Measurements from ENCODE around the gene GAS5. TPM values are rescaled to one million over a fixed set of nuclear protein-coding genes. Genes with fewer than 3 reads are reported as not detected.

The GAS5 gene
- polyA plus RNA-seq, 1 experiment = 839 TPM

DNA sequence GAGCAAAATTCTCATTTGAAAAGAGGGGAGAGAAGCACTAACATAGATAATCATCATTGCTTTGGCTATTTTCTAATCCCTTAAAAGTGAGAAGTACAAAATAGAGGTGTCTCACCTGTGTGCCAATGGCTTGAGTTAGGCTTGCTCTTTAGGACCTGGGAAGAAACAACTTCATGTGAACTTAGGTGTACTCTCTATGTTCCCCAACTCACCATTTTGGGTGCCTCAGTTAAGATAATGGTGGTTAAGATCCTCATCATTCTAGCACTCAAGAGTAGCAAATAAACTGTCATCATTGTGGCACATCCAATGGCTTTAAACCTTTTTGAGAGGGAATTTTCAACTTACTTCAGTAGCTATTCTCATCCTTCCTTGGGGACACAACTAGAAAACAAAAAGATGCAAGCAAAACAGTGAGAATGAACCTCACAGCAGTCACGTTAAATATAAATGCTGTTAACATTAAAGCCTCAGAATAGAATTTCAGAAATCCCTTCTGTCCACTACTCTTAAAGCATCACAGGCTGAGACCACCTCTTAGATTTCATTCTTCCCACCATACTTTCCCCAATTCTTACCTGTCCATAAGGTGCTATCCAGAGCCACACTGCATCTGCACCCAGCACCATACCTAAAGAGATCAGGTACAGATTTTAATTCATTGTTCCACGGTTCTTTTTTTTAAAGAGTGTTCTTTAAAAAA is 1.2 kb downstream of the GAS5 start:
- Histone ChIP-seq H3K27me3 (ENCODE audit: control insufficient read depth, insufficient read depth, low read length) (no peaks in the 10 kb centered on the region), H3K36me3 (ENCODE audit: control insufficient read depth, insufficient read depth, low read length) (peaks cover 9% of the 10 kb centered on the region), H3K4me3 (ENCODE audit: low read depth, low read length) (peak overlapping the region; percentile 65)
- POLR2A ChIA-PET = no interaction called here
- no peak for TF ChIP-seq CTCF (IDR thresholded peaks at IDR 0.05; ENCODE audit: insufficient read depth, low read depth, low read length)
- CTCF ChIA-PET = interaction anchor here (0.9 to 1.5 kb wide), 2 partner anchors 12 to 1121 kb away, joined by 3 to 4 read pairs; no protein-coding TSS in a partner anchor
- DNase-seq (ENCODE audit: low read depth) = no peak

DNA sequence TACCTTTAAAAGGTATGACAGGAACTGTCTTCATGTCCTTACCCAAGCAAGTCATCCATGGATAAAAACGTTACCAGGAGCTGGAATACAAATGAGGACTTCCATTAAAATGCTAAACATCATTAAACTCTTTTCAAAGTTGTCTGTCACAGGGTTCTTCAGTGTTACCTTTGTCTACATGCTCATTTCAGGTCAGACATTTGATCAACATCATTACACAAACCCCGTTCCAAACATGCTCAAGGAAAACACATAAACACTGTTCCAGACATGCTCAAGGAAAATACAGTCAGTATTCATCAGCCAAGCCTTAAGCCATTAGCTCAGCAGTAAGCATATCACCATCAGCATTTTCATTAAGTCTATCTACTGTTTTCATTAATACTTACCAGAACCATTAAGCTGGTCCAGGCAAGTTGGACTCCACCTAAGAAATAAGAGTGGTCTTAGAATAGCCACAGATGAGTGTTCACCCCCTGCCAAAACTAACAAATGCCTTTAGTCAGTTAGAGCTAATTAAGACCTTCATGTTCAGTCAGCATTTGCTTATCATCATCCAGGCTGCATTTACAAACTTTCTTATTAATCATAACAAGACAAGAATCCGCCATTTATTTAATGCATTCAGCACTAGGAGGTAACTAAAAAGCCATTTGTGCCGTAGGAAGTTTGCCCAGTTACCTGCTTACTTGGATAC is 2.2 kb downstream of the GAS5 start:
- CTCF ChIA-PET = interaction anchor here (0.9 to 1.5 kb wide), 3 partner anchors 9 to 1120 kb away, joined by 3 to 4 read pairs (median 4); no protein-coding TSS in a partner anchor
- DNase-seq (ENCODE audit: low read depth) = no peak
- H3K4me3 ChIP-seq (ENCODE audit: low read depth, low read length) = peak overlapping the region; percentile 65
- H3K27me3 ChIP-seq (ENCODE audit: control insufficient read depth, insufficient read depth, low read length) = no peaks in the 10 kb centered on the region
- peaks cover 9% of the 10 kb centered on the region for H3K36me3 ChIP-seq (ENCODE audit: control insufficient read depth, insufficient read depth, low read length)
- TF ChIP-seq CTCF (IDR thresholded peaks at IDR 0.05; ENCODE audit: insufficient read depth, low read depth, low read length) = no peak
- POLR2A ChIA-PET = interaction anchor here (0.5 kb wide), 1 partner anchor 64 kb away, joined by 13 read pairs; no protein-coding TSS in a partner anchor

- no peak for TF ChIP-seq CTCF (IDR thresholded peaks at IDR 0.05; ENCODE audit: insufficient read depth, low read depth, low read length)
- H3K4me3 ChIP-seq (ENCODE audit: low read depth, low read length) = peak overlapping the region; percentile 1; the same call in 1 of the 2 replicates
- no peak for DNase-seq (ENCODE audit: low read depth)
- peaks cover 8% of the 10 kb centered on the region for H3K36me3 ChIP-seq (ENCODE audit: control insufficient read depth, insufficient read depth, low read length)
- H3K27me3 ChIP-seq (ENCODE audit: control insufficient read depth, insufficient read depth, low read length) = no peaks in the 10 kb centered on the region
- ChIA-PET CTCF (interaction anchor here (1.2 kb wide), 1 partner anchor 12 kb away, joined by 4 read pairs; no protein-coding TSS in a partner anchor), POLR2A (interaction anchor here (0.6 kb wide), 2 partner anchors 28 to 626 kb away, joined by 3 to 4 read pairs; no protein-coding TSS in a partner anchor)
These were observed 3.5 kb downstream of the GAS5 start for GRCh38 chr1:173864179-173864867.

DNA sequence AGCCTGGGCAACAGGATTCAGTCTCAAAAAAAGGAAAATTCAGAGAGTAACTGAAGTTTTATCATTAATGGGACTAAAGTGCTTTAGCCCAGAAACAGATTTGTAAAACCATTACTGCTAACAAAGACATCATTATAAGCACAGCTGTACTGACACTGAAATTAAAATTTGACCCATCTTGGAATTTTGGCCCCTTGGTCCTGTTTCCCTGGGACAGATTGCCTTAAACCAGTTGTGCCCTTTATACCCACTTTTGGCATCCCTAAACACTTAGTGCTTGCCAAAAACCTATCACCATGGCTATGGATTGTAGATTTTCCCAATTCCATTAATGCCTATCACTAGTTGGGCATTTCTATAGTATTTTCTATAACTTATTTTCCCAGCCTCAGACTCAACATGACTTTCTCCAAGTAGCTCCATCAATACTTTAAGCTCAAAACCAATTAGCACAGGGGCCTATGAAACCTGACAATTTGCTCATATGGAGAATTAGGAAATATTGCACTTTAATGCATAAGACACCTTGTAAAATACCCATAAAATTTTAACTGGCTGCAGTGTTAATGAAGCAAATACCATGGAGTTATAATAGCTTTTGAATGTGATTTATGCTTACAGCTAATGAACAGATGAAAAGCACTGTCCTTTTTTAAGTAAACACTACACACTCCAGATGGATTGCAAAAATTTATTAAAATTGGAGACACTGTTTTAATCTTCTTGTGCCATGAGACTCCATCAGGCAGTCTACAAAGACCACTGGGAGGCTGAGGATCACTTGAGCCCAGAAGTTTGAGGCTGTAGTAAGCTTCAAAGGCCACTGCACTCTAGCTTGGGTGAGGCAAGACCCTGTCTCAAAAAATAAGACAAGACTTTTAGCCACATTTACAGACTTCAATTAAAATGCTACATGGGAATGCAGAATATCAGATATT is 4.3 kb downstream of the GAS5 start:
- ChIA-PET POLR2A (interaction anchor here (0.5 kb wide), 1 partner anchor 1005 kb away, joined by 3 read pairs; no protein-coding TSS in a partner anchor), CTCF (interaction anchor here (1.2 kb wide), 1 partner anchor 11 kb away, joined by 4 read pairs; no protein-coding TSS in a partner anchor)
- Histone ChIP-seq H3K36me3 (ENCODE audit: control insufficient read depth, insufficient read depth, low read length) (peaks cover 8% of the 10 kb centered on the region), H3K4me3 (ENCODE audit: low read depth, low read length) (no peak overlapping the region), H3K27me3 (ENCODE audit: control insufficient read depth, insufficient read depth, low read length) (no peaks in the 10 kb centered on the region)
- DNase-seq (ENCODE audit: low read depth) = no peak
- TF ChIP-seq CTCF (IDR thresholded peaks at IDR 0.05; ENCODE audit: insufficient read depth, low read depth, low read length) = no peak

Measured in BJ (cell line).